PC-9 (cell line): ENCODE measurements around the gene CLEC11A.

Experiments used
- EZH2 ChIP-seq: fragments of 200-600 bp; sonication (generic); IDR thresholded peaks from 2 replicates; pipeline ENCODE4 v1.8.0; 2017; ENCODE audit warnings: antibody characterized with exemption, low read depth
- TF ChIP-seq, protein P1 (sequence below): fragments of 200-600 bp; sonication (generic); conservative IDR thresholded peaks from 2 replicates; pipeline ENCODE4 v1.6.1; 2017; ENCODE audit warnings: mixed run types, antibody characterized with exemption, mild to moderate bottlenecking, moderate library complexity

- TF ChIP-seq, protein P1, sequence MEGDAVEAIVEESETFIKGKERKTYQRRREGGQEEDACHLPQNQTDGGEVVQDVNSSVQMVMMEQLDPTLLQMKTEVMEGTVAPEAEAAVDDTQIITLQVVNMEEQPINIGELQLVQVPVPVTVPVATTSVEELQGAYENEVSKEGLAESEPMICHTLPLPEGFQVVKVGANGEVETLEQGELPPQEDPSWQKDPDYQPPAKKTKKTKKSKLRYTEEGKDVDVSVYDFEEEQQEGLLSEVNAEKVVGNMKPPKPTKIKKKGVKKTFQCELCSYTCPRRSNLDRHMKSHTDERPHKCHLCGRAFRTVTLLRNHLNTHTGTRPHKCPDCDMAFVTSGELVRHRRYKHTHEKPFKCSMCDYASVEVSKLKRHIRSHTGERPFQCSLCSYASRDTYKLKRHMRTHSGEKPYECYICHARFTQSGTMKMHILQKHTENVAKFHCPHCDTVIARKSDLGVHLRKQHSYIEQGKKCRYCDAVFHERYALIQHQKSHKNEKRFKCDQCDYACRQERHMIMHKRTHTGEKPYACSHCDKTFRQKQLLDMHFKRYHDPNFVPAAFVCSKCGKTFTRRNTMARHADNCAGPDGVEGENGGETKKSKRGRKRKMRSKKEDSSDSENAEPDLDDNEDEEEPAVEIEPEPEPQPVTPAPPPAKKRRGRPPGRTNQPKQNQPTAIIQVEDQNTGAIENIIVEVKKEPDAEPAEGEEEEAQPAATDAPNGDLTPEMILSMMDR = no peak
- no peak for TF ChIP-seq EZH2
These were observed 1.6 kb upstream of the CLEC11A start for GRCh38 chr19:50721441-50722137.
